ENCODE measurements around the gene LIN7A.

GRCh38 chr12:80895240-80895639, 42.5 kb downstream of the LIN7A start:
- TF ChIP-seq, protein P1, sequence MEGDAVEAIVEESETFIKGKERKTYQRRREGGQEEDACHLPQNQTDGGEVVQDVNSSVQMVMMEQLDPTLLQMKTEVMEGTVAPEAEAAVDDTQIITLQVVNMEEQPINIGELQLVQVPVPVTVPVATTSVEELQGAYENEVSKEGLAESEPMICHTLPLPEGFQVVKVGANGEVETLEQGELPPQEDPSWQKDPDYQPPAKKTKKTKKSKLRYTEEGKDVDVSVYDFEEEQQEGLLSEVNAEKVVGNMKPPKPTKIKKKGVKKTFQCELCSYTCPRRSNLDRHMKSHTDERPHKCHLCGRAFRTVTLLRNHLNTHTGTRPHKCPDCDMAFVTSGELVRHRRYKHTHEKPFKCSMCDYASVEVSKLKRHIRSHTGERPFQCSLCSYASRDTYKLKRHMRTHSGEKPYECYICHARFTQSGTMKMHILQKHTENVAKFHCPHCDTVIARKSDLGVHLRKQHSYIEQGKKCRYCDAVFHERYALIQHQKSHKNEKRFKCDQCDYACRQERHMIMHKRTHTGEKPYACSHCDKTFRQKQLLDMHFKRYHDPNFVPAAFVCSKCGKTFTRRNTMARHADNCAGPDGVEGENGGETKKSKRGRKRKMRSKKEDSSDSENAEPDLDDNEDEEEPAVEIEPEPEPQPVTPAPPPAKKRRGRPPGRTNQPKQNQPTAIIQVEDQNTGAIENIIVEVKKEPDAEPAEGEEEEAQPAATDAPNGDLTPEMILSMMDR (IDR thresholded peaks at IDR 0.05) = no peak
- TF ChIP-seq POLR2A (IDR thresholded peaks at IDR 0.05) = no peak

Measured in upper lobe of left lung (tissue), 4 donors.